ENCODE data around the gene ARMH3. TPM values are rescaled to one million over a fixed set of nuclear protein-coding genes. Genes with fewer than 3 reads are reported as not detected.

The ARMH3 gene
- total RNA-seq, 3 donors from 2014 or later = 18.4 to 27.4 (median 22.4) TPM

- H3K4me1 ChIP-seq = no peaks in the 10 kb centered on the region
Measured at GRCh38 chr10:101941871-101942270, 114.1 kb downstream of the ARMH3 start.

GRCh38 chr10:101940916-101941315 lies 115.1 kb downstream of the ARMH3 start:
- Histone ChIP-seq H3K4me1 (no peaks in the 10 kb centered on the region), H3K36me3 (no peaks in the 10 kb centered on the region), H3K27me3 (no peaks in the 10 kb centered on the region), H3K27ac (no peak overlapping the region), H3K9me3 (no peaks in the 10 kb centered on the region), H3K4me3 (no peak overlapping the region)
- TF ChIP-seq POLR2A (IDR thresholded peaks at IDR 0.05) = no peak
- no peak for TF ChIP-seq CTCF (IDR thresholded peaks at IDR 0.05)
- TF ChIP-seq POLR2AphosphoS5 (IDR thresholded peaks at IDR 0.05) = no peak
- intact Hi-C loops (cut with DNase I; ENCODE audit: low total_unique reads) = no loop called here
- DNase-seq (ENCODE audit: low spot score in 2 of 2) = no peak

More at GRCh38 chr10:101941871-101942270, 114.1 kb downstream of the ARMH3 start:
- Histone ChIP-seq H3K36me3 (no peaks in the 10 kb centered on the region), H3K27me3 (no peaks in the 10 kb centered on the region), H3K9me3 (no peaks in the 10 kb centered on the region), H3K4me3 (no peak overlapping the region), H3K27ac (no peak overlapping the region)
- no peak for DNase-seq (ENCODE audit: low spot score in 2 of 2)
- no peak for TF ChIP-seq POLR2AphosphoS5 (IDR thresholded peaks at IDR 0.05)
- TF ChIP-seq CTCF (IDR thresholded peaks at IDR 0.05) = no peak
- TF ChIP-seq POLR2A (IDR thresholded peaks at IDR 0.05) = no peak
- intact Hi-C loops (cut with DNase I; ENCODE audit: low total_unique reads) = no loop called here

- H3K9me3 ChIP-seq = no peaks in the 10 kb centered on the region
- no peaks in the 10 kb centered on the region for H3K4me1 ChIP-seq
- TF ChIP-seq CTCF (IDR thresholded peaks at IDR 0.05) = no peak
- no peak for TF ChIP-seq POLR2A (IDR thresholded peaks at IDR 0.05)
- H3K4me3 ChIP-seq = no peak overlapping the region
- no peaks in the 10 kb centered on the region for H3K27me3 ChIP-seq
- DNase-seq (ENCODE audit: low spot score in 2 of 2) = no peak
- H3K36me3 ChIP-seq = no peaks in the 10 kb centered on the region
- intact Hi-C loops (cut with DNase I; ENCODE audit: low total_unique reads) = no loop called here
- H3K27ac ChIP-seq = no peak overlapping the region
Measured at GRCh38 chr10:101939729-101940128, 116.2 kb downstream of the ARMH3 start.

- Histone ChIP-seq H3K4me3 (no peak overlapping the region), H3K4me1 (no peaks in the 10 kb centered on the region), H3K27ac (no peak overlapping the region), H3K9me3 (no peaks in the 10 kb centered on the region), H3K36me3 (no peaks in the 10 kb centered on the region), H3K27me3 (no peaks in the 10 kb centered on the region)
- intact Hi-C loops (cut with DNase I; ENCODE audit: low total_unique reads) = no loop called here
- no peak for DNase-seq (ENCODE audit: low spot score in 2 of 2)
- TF ChIP-seq POLR2A (IDR thresholded peaks at IDR 0.05) (no peak), POLR2AphosphoS5 (IDR thresholded peaks at IDR 0.05) (no peak), CTCF (IDR thresholded peaks at IDR 0.05) (no peak)
Measured at GRCh38 chr10:101939008-101939648, 116.8 kb downstream of the ARMH3 start.

GRCh38 chr10:101938305-101939007 lies 117.5 kb downstream of the ARMH3 start:
- no peaks in the 10 kb centered on the region for H3K9me3 ChIP-seq
- H3K27ac ChIP-seq = no peak overlapping the region
- H3K27me3 ChIP-seq = no peaks in the 10 kb centered on the region
- intact Hi-C loops (cut with DNase I; ENCODE audit: low total_unique reads) = no loop called here
- no peaks in the 10 kb centered on the region for H3K36me3 ChIP-seq
- H3K4me3 ChIP-seq = no peak overlapping the region
- TF ChIP-seq CTCF (IDR thresholded peaks at IDR 0.05) = no peak
- no peak for TF ChIP-seq POLR2A (IDR thresholded peaks at IDR 0.05)
- no peak for TF ChIP-seq POLR2AphosphoS5 (IDR thresholded peaks at IDR 0.05)
- H3K4me1 ChIP-seq = no peaks in the 10 kb centered on the region
- DNase-seq (ENCODE audit: low spot score in 2 of 2) = no peak

All from breast epithelium (tissue), 4 donors.